Measurements from ENCODE around the gene FKBP7. TPM values are rescaled to one million over a fixed set of nuclear protein-coding genes. Genes with fewer than 3 reads are reported as not detected.
"Not testable (repeated sequence)": the region's sequence is repeated elsewhere in the genome, so short reads cannot be mapped to it uniquely, and the experiment has no call there.

FKBP7 gene, protein sequence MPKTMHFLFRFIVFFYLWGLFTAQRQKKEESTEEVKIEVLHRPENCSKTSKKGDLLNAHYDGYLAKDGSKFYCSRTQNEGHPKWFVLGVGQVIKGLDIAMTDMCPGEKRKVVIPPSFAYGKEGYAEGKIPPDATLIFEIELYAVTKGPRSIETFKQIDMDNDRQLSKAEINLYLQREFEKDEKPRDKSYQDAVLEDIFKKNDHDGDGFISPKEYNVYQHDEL
- total RNA-seq (10 to 100 TPM; 31.6 to 69.4 (median 43.3) TPM), polyA plus RNA-seq (10 to 100 TPM; 57.4 to 79.2 TPM)
- long read RNA-seq, donor 1, transcript FKBP7-203 (3 exons, 638 nt), result minor isoform, 9 of 50 reads
- long read RNA-seq, donor 1, transcript FKBP7-204 (4 exons, 2,834 nt), result major isoform, 23 of 50 reads
- long read RNA-seq, donor 1, transcript FKBP7-205 (4 exons, 666 nt), result minor isoform, 11 of 50 reads
- long read RNA-seq, donor 1, partial matches to known transcripts, result 0 of 50 reads
- long read RNA-seq, donor 1, other reads (novel, unspliced or antisense), result 5 of 50 reads
- long read RNA-seq, donor 2, transcript FKBP7-204 (4 exons, 2,834 nt), result major isoform, 9 of 14 reads
- long read RNA-seq, donor 2, partial matches to known transcripts, result 0 of 14 reads
- long read RNA-seq, donor 2, other reads (novel, unspliced or antisense), result 0 of 14 reads
- long read RNA-seq, donor 3, transcript FKBP7-203 (3 exons, 638 nt), result minor isoform, 5 of 41 reads
- long read RNA-seq, donor 3, transcript FKBP7-205 (4 exons, 666 nt), result minor isoform, 9 of 41 reads
- long read RNA-seq, donor 3, transcript FKBP7-204 (4 exons, 2,834 nt), result major isoform, 23 of 41 reads
- long read RNA-seq, donor 3, partial matches to known transcripts, result 0 of 41 reads
- long read RNA-seq, donor 3, other reads (novel, unspliced or antisense), result 2 of 41 reads

GRCh38 chr2:178478439-178479274 lies at the start of gene FKBP7:
Gene FKBP7, minus strand, starts transcription at chr2:178478600. Its CDS starts 101 bp downstream, at chr2:178478499.
- Histone ChIP-seq H3K36me3 (no peaks in the 10 kb centered on the region), H3K27me3 (no peaks in the 10 kb centered on the region), H3K4me1 (ENCODE audit: insufficient read depth) (peaks cover 9% of the 10 kb centered on the region), H3K27ac (peak within 1 kb of the TSS; percentile 86 to 91), H3K4me3 (peak within 1 kb of the TSS; percentile 92), H3K9me3 (no peaks in the 10 kb centered on the region)
- peak; percentile 88 to 93 (median 91) for DNase-seq
- TF ChIP-seq EP300 (IDR thresholded peaks at IDR 0.05) (peak; percentile 70), POLR2A (IDR thresholded peaks at IDR 0.05) (peak; percentile 90), CTCF (IDR thresholded peaks at IDR 0.05) (peak in 1 of 3 donors; percentile 48)
- 1 to 3% (median 2%) methylated on average over 56 of the region's 56 CpGs for WGBS, 3 donors
- intact Hi-C loops (cut with DNase I), result loop anchor here in 2 of 4 donors (1.0 kb wide), 1 partner anchor 27 kb away; the partner anchor contains the start of genes PJVK (in 2 of the 2) and PRKRA (in 2 of the 2)

GRCh38 chr2:178527592-178527991 lies 49.2 kb upstream of the FKBP7 start:
- WGBS, 3 donors, result 91 to 97% (median 95%) methylated on average over 2 of the region's 2 CpGs
- Histone ChIP-seq H3K4me3 (no peak overlapping the region), H3K36me3 (no peaks in the 10 kb centered on the region), H3K27me3 (no peaks in the 10 kb centered on the region), H3K9me3 (no peaks in the 10 kb centered on the region), H3K4me1 (ENCODE audit: insufficient read depth) (peaks cover 1% of the 10 kb centered on the region), H3K27ac (no peak overlapping the region)
- TF ChIP-seq POLR2A (IDR thresholded peaks at IDR 0.05), result no peak
- no peak for TF ChIP-seq CTCF (IDR thresholded peaks at IDR 0.05)
- TF ChIP-seq EP300 (IDR thresholded peaks at IDR 0.05), result no peak
- no peak for DNase-seq
- intact Hi-C loops (cut with DNase I), result no loop called here

GRCh38 chr2:178526256-178526655 lies 47.9 kb upstream of the FKBP7 start:
- H3K27ac ChIP-seq, result no peak overlapping the region
- H3K9me3 ChIP-seq, result no peaks in the 10 kb centered on the region
- no peak for DNase-seq
- peaks cover 1% of the 10 kb centered on the region for H3K4me1 ChIP-seq (ENCODE audit: insufficient read depth)
- H3K36me3 ChIP-seq, result no peaks in the 10 kb centered on the region
- no peaks in the 10 kb centered on the region for H3K27me3 ChIP-seq
- intact Hi-C loops (cut with DNase I), result no loop called here
- 95 to 98% (median 96%) methylated on average over 4 of the region's 4 CpGs for WGBS, 3 donors
- TF ChIP-seq CTCF (IDR thresholded peaks at IDR 0.05) (no peak), POLR2A (IDR thresholded peaks at IDR 0.05) (no peak), EP300 (IDR thresholded peaks at IDR 0.05) (no peak)
- no peak overlapping the region for H3K4me3 ChIP-seq

- WGBS, 3 donors, result 73 to 85% (median 85%) methylated on average over 1 of the region's 1 CpG
- H3K4me3 ChIP-seq; H3K9me3 ChIP-seq; DNase-seq; H3K27ac ChIP-seq; intact Hi-C loops (cut with DNase I); H3K4me1 ChIP-seq (ENCODE audit: insufficient read depth); H3K27me3 ChIP-seq; H3K36me3 ChIP-seq: not testable (repeated sequence)
Observed at GRCh38 chr2:178525460-178525859, 47.1 kb upstream of the FKBP7 start.

DNA sequence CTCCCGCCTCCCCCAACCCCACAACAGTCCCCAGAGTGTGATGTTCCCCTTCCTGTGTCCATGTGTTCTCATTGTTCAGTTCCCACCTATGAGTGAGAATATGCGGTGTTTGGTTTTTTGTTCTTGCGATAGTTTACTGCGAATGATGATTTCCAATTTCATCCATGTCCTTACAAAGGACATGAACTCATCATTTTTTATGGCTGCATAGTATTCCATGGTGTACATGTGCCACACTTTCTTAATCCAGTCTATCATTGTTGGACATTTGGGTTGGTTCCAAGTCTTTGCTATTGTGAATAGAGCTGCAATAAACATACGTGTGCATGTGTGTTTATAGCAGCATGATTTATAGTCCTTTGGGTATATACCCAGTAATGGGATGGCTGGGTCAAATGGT lies 46.6 kb upstream of the FKBP7 start:
- 98 to 100% (median 99%) methylated on average over 4 to 5 of the region's 5 CpGs for WGBS, 3 donors
- H3K27ac ChIP-seq; DNase-seq; intact Hi-C loops (cut with DNase I); H3K27me3 ChIP-seq; H3K36me3 ChIP-seq; H3K4me3 ChIP-seq; H3K9me3 ChIP-seq; H3K4me1 ChIP-seq (ENCODE audit: insufficient read depth): not testable (repeated sequence)

All from ovary (tissue), 10 donors.